ENCODE results near the gene TAF1C.

GRCh38 chr16:84159007-84159406 lies 27.9 kb downstream of the TAF1C start:
- TF ChIP-seq, protein P1, sequence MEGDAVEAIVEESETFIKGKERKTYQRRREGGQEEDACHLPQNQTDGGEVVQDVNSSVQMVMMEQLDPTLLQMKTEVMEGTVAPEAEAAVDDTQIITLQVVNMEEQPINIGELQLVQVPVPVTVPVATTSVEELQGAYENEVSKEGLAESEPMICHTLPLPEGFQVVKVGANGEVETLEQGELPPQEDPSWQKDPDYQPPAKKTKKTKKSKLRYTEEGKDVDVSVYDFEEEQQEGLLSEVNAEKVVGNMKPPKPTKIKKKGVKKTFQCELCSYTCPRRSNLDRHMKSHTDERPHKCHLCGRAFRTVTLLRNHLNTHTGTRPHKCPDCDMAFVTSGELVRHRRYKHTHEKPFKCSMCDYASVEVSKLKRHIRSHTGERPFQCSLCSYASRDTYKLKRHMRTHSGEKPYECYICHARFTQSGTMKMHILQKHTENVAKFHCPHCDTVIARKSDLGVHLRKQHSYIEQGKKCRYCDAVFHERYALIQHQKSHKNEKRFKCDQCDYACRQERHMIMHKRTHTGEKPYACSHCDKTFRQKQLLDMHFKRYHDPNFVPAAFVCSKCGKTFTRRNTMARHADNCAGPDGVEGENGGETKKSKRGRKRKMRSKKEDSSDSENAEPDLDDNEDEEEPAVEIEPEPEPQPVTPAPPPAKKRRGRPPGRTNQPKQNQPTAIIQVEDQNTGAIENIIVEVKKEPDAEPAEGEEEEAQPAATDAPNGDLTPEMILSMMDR (conservative IDR thresholded peaks at IDR 0.05 in 1 of 2, IDR thresholded peaks at IDR 0.05 in 1 of 2; ENCODE audit: extremely low read depth in 1 of 2, insufficient read depth in 1 of 2, low read depth in 1 of 2, low read length in 2 of 2), result no peak
- TF ChIP-seq EZH2 (IDR thresholded peaks at IDR 0.05; ENCODE audit: borderline replicate concordance, low read length), result no peak
